Adipocyte (in vitro differentiated cells): ENCODE measurements around the gene ALG1L2.
"Not testable (repeated sequence)": the region's sequence is repeated elsewhere in the genome, so short reads cannot be mapped to it uniquely, and the experiment has no call there.

Source experiments
- DNase-seq: peaks from one replicate; pipeline ENCODE4 v3.0.0-alpha.2; 2015; ENCODE audit warnings: low read depth
- H3K27me3 ChIP-seq: replicated peaks from 2 replicates; pipeline ENCODE4 v1.7.0; 2013; ENCODE audit warnings: mild to moderate bottlenecking, low read length, moderate library complexity; ENCODE audit not compliant: control insufficient read depth, insufficient read depth
- H3K36me3 ChIP-seq: 2 replicates; pipeline ENCODE4 v1.7.0; 2013; ENCODE audit warnings: low read length, mild to moderate bottlenecking, moderate library complexity; ENCODE audit not compliant: control insufficient read depth, insufficient read depth, severe bottlenecking
- H3K4me1 ChIP-seq: 2 replicates; pipeline ENCODE4 v1.7.0; 2013; ENCODE audit warnings: mild to moderate bottlenecking, low read length, moderate library complexity; ENCODE audit not compliant: control insufficient read depth, insufficient read depth
- H3K4me3 ChIP-seq: 2 replicates; pipeline ENCODE4 v1.7.0; 2013; ENCODE audit warnings: mild to moderate bottlenecking, low read length, moderate library complexity
- H3K9ac ChIP-seq: 2 replicates; pipeline ENCODE4 v1.7.0; 2013; ENCODE audit warnings: mild to moderate bottlenecking, low read length, moderate library complexity
- H3K9me3 ChIP-seq: 2 replicates; pipeline ENCODE4 v1.7.0; 2013; ENCODE audit warnings: mild to moderate bottlenecking, low read length, moderate library complexity; ENCODE audit not compliant: control insufficient read depth

ALG1L2 gene

DNA sequence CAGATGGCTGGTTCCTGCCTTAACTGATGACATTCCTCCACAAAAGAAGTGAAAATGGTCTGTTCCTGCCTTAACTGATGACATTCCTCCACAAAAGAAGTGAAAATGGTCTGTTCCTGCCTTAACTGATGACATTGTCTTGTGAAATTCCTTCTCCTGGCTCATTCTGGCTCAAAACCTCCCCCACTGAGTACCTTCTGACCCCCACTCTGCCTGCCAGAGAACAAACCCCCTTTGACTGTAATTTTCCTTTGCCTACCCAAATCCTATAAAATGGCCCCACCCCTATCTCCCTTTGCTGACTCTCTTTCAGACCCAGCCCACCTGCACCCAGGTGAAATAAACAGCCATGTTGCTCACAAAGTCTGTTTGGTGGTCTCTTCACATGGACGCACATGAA, 22.5 kb upstream of the ALG1L2 start:
- H3K9ac ChIP-seq, DNase-seq, H3K4me3 ChIP-seq, H3K4me1 ChIP-seq, H3K9me3 ChIP-seq, H3K27me3 ChIP-seq, H3K36me3 ChIP-seq: not testable (repeated sequence)

DNA sequence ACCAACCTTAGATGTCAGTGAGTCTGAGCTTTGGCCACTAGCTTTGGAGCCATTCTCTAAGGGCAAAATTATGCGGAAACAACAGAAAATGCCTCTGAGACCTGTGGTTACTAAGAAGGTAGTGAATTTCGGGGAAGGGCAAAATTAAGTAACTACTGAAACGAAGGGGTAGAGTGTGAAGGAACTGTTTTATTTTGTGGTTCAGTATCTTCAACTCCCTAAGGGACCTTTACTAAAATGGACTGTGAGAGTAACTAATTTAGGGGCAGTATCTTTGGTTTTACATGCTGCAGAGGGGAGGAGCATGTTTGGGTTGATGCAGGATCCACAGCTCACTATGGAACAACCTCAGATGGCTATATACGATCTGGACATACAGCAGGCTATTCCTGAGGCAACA, 8.0 kb upstream of the ALG1L2 start:
- DNase-seq = no peak
- Histone ChIP-seq H3K36me3 (no peaks in the 10 kb centered on the region), H3K4me3 (no peak overlapping the region)

DNA sequence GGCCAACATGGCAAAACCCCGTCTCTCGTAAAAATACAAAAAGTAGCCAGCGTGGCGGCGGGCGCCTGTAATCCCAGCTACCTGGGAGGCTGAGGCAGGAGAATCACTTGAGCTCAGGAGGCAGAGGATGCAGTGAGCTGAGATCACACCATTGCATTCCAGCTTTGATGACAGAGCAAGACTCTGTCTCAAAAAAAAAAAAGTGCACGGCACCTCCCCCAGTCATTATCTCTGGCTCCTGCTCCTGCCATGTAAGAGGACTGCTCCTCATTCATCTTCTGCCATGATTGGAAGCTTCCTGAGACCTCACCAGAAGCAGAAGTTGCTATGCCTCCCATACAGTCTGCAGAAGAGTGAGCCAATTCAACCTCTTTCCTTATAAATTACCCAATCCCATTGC, 4.0 kb upstream of the ALG1L2 start:
- H3K36me3 ChIP-seq = no peaks in the 10 kb centered on the region
- H3K27me3 ChIP-seq = peaks cover 6% of the 10 kb centered on the region
- DNase-seq = no peak
- no peaks in the 10 kb centered on the region for H3K4me1 ChIP-seq
- no peaks in the 10 kb centered on the region for H3K9me3 ChIP-seq
- H3K4me3 ChIP-seq = no peak overlapping the region
- H3K9ac ChIP-seq = no peak overlapping the region

More for the DNA sequence above, 8.0 kb upstream of the ALG1L2 start:
- no peak overlapping the region for H3K9ac ChIP-seq
- no peaks in the 10 kb centered on the region for H3K27me3 ChIP-seq
- H3K4me1 ChIP-seq = no peaks in the 10 kb centered on the region
- no peaks in the 10 kb centered on the region for H3K9me3 ChIP-seq

DNA sequence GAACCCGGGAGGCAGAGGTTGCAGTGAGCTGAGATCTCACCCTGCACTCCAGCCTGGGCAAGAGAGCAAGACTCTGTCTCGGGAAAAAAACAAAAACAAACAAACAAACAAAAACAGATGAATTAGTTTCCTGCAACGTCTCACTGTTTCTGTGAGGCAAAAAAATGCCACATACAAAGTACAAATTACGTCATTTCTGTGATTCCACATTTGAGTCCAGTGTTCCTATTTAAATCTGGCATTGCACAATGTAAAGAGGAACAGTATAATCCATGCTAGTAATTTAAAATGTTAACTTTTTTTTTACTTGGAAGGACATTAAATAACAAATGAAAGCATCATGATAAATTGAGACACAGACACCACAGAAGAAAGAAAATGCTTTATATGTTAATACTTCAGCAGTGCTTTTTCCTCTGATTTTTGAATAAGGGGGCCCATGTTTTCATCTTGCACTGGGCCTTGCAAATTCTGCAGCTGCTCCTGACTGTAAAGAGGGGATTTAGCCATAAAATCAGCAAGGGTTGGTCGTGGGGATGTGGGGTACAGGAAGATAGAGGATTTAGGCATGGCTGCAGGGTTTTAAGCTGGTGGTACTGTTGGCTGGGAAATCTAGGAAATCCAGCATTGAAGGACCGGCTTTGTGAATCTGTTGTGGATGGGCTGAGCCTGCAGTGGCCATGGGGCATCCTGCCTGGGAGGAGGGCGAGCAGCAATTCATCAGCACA, 1.9 kb downstream of the ALG1L2 start:
- not testable (repeated sequence) for H3K9me3 ChIP-seq, H3K4me3 ChIP-seq, H3K4me1 ChIP-seq, H3K36me3 ChIP-seq, DNase-seq, H3K9ac ChIP-seq, H3K27me3 ChIP-seq

DNA sequence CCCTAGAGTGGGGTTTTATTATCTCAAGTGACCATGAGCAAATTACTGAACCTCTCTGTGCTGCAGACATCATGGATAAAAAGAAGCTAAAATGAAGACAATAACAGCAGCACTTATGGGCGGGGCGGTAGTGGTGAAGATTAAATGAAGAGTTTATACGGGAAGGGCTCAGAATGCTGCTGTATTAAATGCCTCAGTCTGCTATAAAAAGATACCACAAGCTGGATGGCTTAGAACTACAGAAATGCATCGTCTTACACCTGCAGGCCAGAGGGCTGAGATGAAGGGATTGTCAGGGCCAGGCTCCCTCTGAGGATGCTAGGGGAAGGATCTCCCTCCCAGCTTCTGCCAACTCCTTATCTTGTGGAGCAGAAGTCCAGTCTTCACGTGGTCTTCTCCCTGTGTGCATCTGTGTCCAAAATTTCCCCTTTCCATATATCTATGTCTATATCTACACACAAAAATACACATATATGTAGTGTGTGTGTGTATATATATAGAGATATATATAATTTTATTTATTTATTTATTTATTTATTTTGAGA, 2.9 kb downstream of the ALG1L2 start:
- peaks cover 3% of the 10 kb centered on the region for H3K4me1 ChIP-seq
- no peak for DNase-seq
- H3K9me3 ChIP-seq = no peaks in the 10 kb centered on the region
- H3K27me3 ChIP-seq = peaks cover 6% of the 10 kb centered on the region
- H3K4me3 ChIP-seq = no peak overlapping the region
- H3K36me3 ChIP-seq = no peaks in the 10 kb centered on the region
- H3K9ac ChIP-seq = no peak overlapping the region

DNA sequence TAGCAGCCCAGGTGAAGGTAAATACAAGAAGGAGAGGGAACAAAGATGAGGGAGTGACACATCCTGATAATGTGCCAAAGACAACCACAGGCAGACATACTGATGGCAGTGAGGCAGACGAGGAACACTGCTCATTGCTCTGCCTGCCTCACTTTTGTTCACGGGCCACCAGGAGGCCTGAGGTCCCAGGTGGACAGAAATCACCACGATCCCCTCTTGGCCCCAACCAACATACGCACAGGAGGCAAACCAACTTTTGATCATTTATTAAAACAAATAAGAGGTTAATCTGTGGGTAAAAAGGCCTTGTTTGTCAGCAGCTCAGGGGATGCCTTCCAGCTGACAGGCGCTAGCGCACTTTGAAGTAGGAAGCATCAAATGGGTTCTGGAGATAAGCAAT, 4.2 kb downstream of the ALG1L2 start:
- Histone ChIP-seq H3K36me3 (no peaks in the 10 kb centered on the region), H3K27me3 (no peaks in the 10 kb centered on the region), H3K9me3 (no peaks in the 10 kb centered on the region), H3K9ac (no peak overlapping the region), H3K4me3 (no peak overlapping the region), H3K4me1 (peaks cover 3% of the 10 kb centered on the region)
- no peak for DNase-seq

DNA sequence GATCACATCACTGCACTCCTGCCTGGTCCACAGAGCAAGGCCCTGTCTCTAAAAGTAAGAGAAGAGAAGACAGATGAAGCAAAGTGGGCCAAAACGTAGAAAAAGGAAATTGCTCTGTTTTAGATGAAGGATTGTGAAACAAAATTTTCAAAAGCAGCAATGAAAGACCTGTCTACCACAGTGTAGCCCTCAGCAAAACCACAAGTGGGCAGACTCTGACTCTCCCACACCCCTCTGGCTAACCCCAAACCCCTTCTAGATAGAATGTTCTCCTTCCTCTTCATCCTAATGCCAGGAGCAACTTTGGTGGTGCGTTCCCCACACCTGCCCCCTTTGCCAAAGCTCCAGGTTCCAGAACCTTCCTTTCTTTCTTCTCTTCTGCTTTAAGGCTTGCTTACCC, 5.0 kb downstream of the ALG1L2 start:
- H3K27me3 ChIP-seq, H3K9ac ChIP-seq, H3K4me3 ChIP-seq, DNase-seq, H3K9me3 ChIP-seq, H3K36me3 ChIP-seq, H3K4me1 ChIP-seq: not testable (repeated sequence)

DNA sequence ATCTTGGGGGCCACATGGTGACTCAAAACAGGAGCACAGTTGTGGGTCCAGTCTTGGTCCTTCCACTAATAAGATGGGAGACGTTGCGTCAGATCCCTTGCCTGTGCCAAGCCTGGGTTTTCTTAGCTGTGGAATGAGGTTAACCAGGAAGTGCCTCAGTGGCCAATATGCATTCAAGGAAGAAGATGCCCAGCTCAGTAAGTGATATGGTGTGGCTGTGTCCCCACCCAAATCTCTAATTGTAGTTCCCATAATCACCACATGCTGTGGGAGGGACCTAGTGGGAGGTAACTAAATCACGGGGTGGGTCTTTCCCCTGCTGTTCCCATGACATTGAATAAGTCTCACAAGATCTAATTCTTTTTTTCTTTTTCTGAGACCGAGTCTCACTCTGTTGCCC, 6.4 kb downstream of the ALG1L2 start:
- Histone ChIP-seq H3K4me1 (peaks cover 3% of the 10 kb centered on the region), H3K36me3 (no peaks in the 10 kb centered on the region), H3K4me3 (no peak overlapping the region), H3K9me3 (no peaks in the 10 kb centered on the region), H3K27me3 (no peaks in the 10 kb centered on the region), H3K9ac (no peak overlapping the region)
- no peak for DNase-seq

DNA sequence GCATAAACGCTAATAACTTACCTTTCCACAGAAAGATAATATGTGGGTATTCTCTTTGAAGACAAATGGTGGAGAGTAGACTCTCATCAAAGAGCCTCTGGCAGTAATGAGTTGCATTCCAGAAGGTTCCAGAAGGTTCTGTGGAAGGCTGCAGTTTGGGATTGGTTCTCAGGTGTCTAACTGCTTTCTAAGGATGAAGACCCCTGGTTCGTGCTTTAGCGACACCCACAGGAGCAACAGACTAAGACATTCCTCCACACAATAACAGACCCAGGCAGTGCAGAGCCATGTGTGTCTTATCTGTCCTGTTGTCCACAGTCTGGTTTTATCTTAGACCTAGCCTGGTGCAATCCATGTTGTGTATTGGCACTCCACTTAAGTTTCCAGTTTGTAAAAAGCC, 9.1 kb downstream of the ALG1L2 start:
- not testable (repeated sequence) for H3K9me3 ChIP-seq, H3K4me1 ChIP-seq, H3K27me3 ChIP-seq, H3K9ac ChIP-seq, H3K4me3 ChIP-seq, H3K36me3 ChIP-seq, DNase-seq

DNA sequence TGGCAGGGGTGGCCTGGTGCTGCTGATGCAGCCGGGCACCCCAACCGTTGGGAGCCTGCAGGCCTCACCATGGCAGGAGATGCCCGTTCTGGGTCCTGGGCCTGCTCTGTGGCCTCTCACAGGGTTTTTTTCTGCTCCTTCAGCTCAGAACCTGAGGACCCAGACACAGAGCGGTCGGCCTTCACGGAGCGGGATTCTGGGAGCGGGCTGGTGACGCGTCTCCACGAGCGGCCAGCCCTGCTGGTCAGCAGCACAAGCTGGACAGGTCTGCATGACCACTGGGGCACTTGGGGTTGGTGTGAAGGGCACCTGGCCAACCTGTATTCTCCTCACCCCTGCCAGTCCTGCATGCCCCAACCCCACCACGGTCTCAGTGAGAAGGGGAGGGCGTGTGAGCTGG, 10.3 kb downstream of the ALG1L2 start:
- no peaks in the 10 kb centered on the region for H3K27me3 ChIP-seq
- no peak overlapping the region for H3K9ac ChIP-seq
- no peaks in the 10 kb centered on the region for H3K36me3 ChIP-seq
- peaks cover 2% of the 10 kb centered on the region for H3K4me1 ChIP-seq
- no peak for DNase-seq
- H3K9me3 ChIP-seq = no peaks in the 10 kb centered on the region
- no peak overlapping the region for H3K4me3 ChIP-seq

DNA sequence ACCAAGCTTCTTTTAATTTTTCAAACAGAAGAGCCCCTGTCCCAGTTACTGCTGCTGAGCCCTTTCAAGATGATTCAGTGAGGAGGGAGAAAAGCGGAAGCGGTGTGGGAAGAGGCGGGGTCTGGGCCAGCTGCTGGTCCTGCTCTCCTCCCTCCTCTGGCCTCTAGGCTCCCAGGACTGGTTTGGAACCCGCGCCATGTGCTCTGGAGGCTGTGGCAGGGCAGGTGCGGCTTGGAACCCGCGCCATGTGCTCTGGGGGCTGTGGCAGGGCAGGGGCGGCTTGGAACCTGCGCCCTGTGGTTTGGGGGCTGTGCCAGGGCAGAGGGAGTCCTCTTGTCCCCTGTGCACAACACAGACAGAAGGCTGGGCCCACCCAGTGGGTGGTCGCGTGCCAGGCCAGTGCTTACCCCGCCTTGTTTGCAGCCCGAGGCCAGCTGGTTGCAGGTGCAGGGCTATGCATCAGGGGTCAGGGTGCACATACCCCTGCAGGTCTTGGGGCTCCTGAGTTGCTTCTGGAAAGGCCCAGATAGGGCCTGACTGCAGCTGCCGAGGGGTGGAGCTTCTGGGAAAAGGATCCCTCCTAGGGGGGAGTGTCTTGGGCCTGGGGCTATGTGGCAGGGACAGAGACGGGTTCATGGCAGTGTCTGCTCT, 12.2 kb downstream of the ALG1L2 start:
- Histone ChIP-seq H3K27me3 (no peaks in the 10 kb centered on the region), H3K9ac (no peak overlapping the region), H3K9me3 (no peaks in the 10 kb centered on the region), H3K36me3 (no peaks in the 10 kb centered on the region), H3K4me1 (peaks cover 2% of the 10 kb centered on the region), H3K4me3 (no peak overlapping the region)
- no peak for DNase-seq
